DOHH2 (cell line): ENCODE data around the gene DTNB.

Experiments
- H3F3A ChIP-seq: fragments of 200-600 bp; sonication (generic), shearing (Covaris generic); 2 replicates; pipeline ENCODE4 v1.6.0; 2016; ENCODE audit warnings: antibody characterized with exemption, mild to moderate bottlenecking; ENCODE audit not compliant: control insufficient read depth, insufficient read depth
- H3K27ac ChIP-seq: fragments of 200-600 bp; sonication (generic); 2 replicates; pipeline ENCODE4 v1.5.1; 2014; ENCODE audit warnings: low read depth, mild to moderate bottlenecking, low read length, moderate library complexity
- H3K27me3 ChIP-seq: fragments of 200-600 bp; sonication (generic); 2 replicates; pipeline ENCODE4 v1.6.1; 2014; ENCODE audit warnings: mild to moderate bottlenecking, low read length, mixed read lengths; ENCODE audit not compliant: control insufficient read depth
- H3K36me3 ChIP-seq: fragments of 200-600 bp; sonication (generic); 2 replicates; pipeline ENCODE4 v1.6.1; 2014; ENCODE audit warnings: mild to moderate bottlenecking, low read length, moderate library complexity, mixed read lengths; ENCODE audit not compliant: control insufficient read depth
- H3K4me1 ChIP-seq: fragments of 200-600 bp; sonication (generic); 2 replicates; pipeline ENCODE4 v1.6.1; 2014; ENCODE audit warnings: mild to moderate bottlenecking, low read length, mixed read lengths; ENCODE audit not compliant: control insufficient read depth
- H3K4me2 ChIP-seq: fragments of 200-600 bp; sonication (generic); 2 replicates; pipeline ENCODE4 v1.6.0; 2014; ENCODE audit warnings: mild to moderate bottlenecking, low read length, moderate library complexity
- H3K4me3 ChIP-seq: fragments of 200-600 bp; sonication (generic); 2 replicates; pipeline ENCODE4 v1.5.1; 2014; ENCODE audit warnings: mild to moderate bottlenecking, low read length, mixed read lengths
- H3K79me2 ChIP-seq: fragments of 200-600 bp; sonication (generic); 2 replicates; pipeline ENCODE4 v1.6.1; 2014; ENCODE audit warnings: mild to moderate bottlenecking, low read length, mixed read lengths; ENCODE audit not compliant: control insufficient read depth
- H3K9me2 ChIP-seq: fragments of 200-600 bp; sonication (generic); replicated peaks from 2 replicates; pipeline ENCODE4 v1.6.1; 2014; ENCODE audit warnings: mild to moderate bottlenecking, low read length, mixed read lengths; ENCODE audit not compliant: control insufficient read depth
- H3K9me3 ChIP-seq: fragments of 200-600 bp; sonication (generic); 2 replicates; pipeline ENCODE4 v1.6.1; 2014; ENCODE audit warnings: antibody characterized with exemption, low read length, mixed read lengths; ENCODE audit not compliant: control insufficient read depth, insufficient read depth
- H4K20me1 ChIP-seq: fragments of 200-600 bp; sonication (generic); 2 replicates; pipeline ENCODE4 v1.6.0; 2014; ENCODE audit warnings: low read depth, mild to moderate bottlenecking, antibody characterized with exemption, low read length, moderate library complexity; ENCODE audit not compliant: control insufficient read depth, insufficient read depth
- EZH2phosphoT487 ChIP-seq: fragments of 200-600 bp; sonication (generic); IDR thresholded peaks from 2 replicates; pipeline ENCODE4 v1.6.1; 2017; ENCODE audit warnings: borderline replicate concordance, mild to moderate bottlenecking, antibody characterized with exemption, low read length, moderate library complexity, mixed read lengths
- TF ChIP-seq, protein P1 (sequence below): fragments of 200-600 bp; sonication (generic); IDR thresholded peaks from one replicate; pipeline ENCODE4 v1.5.1; 2014; ENCODE audit warnings: antibody characterized with exemption, mild to moderate bottlenecking, low read depth, low read length; ENCODE audit not compliant: poor library complexity, severe bottlenecking

Gene DTNB

DNA sequence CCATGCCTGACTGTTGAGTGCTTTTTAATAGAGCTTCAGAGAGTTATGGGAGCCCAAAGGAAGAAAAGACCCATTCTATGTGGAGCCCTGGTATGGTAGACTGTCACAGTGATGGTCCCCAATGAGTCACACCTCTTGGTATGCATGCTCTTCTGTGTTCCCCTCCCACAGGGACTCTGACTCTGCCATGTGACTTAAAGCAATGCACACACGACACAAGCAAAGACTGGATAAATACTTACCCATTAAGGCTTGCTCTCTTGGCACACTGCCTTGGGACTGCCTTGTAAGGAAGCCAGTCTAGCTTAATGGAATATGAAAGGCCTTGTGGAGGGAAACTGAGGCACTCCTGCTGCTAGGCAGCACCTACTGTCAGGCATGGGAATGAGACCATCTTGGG is 16.7 kb upstream of the DTNB start:
- Histone ChIP-seq H3K4me1 (no peaks in the 10 kb centered on the region), H3K36me3 (no peaks in the 10 kb centered on the region), H3K27ac (no peak overlapping the region), H3K27me3 (0 out of 2 replicates have a peak, but pooled peaks cover 4% of the 10 kb centered on the region), H4K20me1 (no peaks in the 10 kb centered on the region), H3K79me2 (no peaks in the 10 kb centered on the region), H3K9me2 (no peaks in the 10 kb centered on the region), H3K9me3 (no peaks in the 10 kb centered on the region), H3K4me2 (no peak overlapping the region), H3F3A (no peaks in the 10 kb centered on the region), H3K4me3 (no peak overlapping the region)
- TF ChIP-seq EZH2phosphoT487: no peak
- TF ChIP-seq, protein P1, sequence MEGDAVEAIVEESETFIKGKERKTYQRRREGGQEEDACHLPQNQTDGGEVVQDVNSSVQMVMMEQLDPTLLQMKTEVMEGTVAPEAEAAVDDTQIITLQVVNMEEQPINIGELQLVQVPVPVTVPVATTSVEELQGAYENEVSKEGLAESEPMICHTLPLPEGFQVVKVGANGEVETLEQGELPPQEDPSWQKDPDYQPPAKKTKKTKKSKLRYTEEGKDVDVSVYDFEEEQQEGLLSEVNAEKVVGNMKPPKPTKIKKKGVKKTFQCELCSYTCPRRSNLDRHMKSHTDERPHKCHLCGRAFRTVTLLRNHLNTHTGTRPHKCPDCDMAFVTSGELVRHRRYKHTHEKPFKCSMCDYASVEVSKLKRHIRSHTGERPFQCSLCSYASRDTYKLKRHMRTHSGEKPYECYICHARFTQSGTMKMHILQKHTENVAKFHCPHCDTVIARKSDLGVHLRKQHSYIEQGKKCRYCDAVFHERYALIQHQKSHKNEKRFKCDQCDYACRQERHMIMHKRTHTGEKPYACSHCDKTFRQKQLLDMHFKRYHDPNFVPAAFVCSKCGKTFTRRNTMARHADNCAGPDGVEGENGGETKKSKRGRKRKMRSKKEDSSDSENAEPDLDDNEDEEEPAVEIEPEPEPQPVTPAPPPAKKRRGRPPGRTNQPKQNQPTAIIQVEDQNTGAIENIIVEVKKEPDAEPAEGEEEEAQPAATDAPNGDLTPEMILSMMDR: no peak

DNA sequence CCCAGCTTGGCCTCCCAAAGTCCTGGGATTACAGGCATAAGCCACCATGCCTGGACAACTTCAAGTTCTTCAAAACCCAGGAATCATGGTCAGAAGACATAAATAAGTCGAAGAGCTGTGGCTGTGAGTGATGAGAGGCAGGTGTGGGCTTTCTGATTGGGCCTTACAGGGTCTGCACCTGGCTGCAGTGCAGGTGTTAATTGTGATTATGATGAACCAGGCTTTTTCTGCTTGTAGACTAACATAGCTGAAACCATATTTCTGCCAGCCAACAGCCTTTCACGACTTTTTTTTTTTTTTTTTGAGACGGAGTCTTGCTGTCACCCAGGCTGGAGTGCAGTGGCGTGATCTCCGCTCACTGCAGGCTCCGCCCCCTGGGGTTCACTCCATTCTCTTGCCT is 14.9 kb upstream of the DTNB start:
- Histone ChIP-seq H3K36me3 (no peaks in the 10 kb centered on the region), H3F3A (no peaks in the 10 kb centered on the region), H3K4me1 (no peaks in the 10 kb centered on the region), H3K9me3 (no peaks in the 10 kb centered on the region), H4K20me1 (no peaks in the 10 kb centered on the region), H3K27ac (no peak overlapping the region), H3K4me3 (no peak overlapping the region), H3K4me2 (no peak overlapping the region), H3K27me3 (peaks cover 8% of the 10 kb centered on the region; the same call in 1 of the 2 replicates), H3K79me2 (no peaks in the 10 kb centered on the region), H3K9me2 (no peaks in the 10 kb centered on the region)
- no peak for TF ChIP-seq EZH2phosphoT487
- TF ChIP-seq, protein P1: no peak

DNA sequence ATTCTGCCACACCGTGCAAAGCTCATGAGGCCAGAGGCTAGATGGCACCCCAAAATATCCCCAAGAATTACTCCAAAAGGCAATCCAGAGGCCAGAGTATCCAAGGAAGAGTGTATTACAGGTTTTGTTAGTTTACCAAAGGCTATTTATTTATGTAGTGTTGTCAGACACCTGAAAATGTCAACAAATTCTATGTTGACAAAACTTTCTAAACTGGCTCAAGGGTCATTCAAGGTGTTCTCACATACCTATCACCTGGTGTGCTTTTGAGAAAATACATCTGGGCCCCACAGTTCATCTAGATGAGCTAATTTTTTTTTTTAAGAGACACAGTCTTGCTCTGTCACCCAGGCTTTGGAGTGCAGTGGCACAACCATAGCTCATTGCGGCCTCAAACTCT is 12.4 kb upstream of the DTNB start:
- no peaks in the 10 kb centered on the region for H3K4me1 ChIP-seq
- TF ChIP-seq, protein P1: no peak
- TF ChIP-seq EZH2phosphoT487: no peak
- no peaks in the 10 kb centered on the region for H4K20me1 ChIP-seq
- no peaks in the 10 kb centered on the region for H3K9me2 ChIP-seq
- H3K79me2 ChIP-seq: no peaks in the 10 kb centered on the region
- no peaks in the 10 kb centered on the region for H3K9me3 ChIP-seq
- no peak overlapping the region for H3K4me2 ChIP-seq
- no peaks in the 10 kb centered on the region for H3K36me3 ChIP-seq
- no peak overlapping the region for H3K27ac ChIP-seq
- H3K27me3 ChIP-seq: peaks cover 8% of the 10 kb centered on the region; the same call in 1 of the 2 replicates
- H3F3A ChIP-seq: no peaks in the 10 kb centered on the region
- no peak overlapping the region for H3K4me3 ChIP-seq
